Measurements from ENCODE around the gene CCDC179. TPM values are rescaled to one million over a fixed set of nuclear protein-coding genes. Genes with fewer than 3 reads are reported as not detected.

CCDC179 gene
- total and polyA plus RNA-seq, 2 of the 13 experiments (the other 11 are each of a cell fraction or from before 2014, with no cell fraction given) = not detected

GRCh38 chr11:22846726-22847125 is 13.5 kb downstream of the CCDC179 start (continued):
- no peak for TF ChIP-seq ZNF891 (CRISPR knock-in tag; IDR thresholded peaks at IDR 0.05)
- TF ChIP-seq LBX2 (CRISPR knock-in tag; IDR thresholded peaks at IDR 0.05; ENCODE audit: borderline replicate concordance) = no peak
- no peak for TF ChIP-seq REL (CRISPR knock-in tag; conservative IDR thresholded peaks at IDR 0.05)
- TF ChIP-seq JDP2 (CRISPR knock-in tag; IDR thresholded peaks at IDR 0.05; ENCODE audit: borderline replicate concordance) = no peak

GRCh38 chr11:22832315-22833015 is 27.8 kb downstream of the CCDC179 start:
- no TSS peak for BruUV-seq (replicated peaks)
- POLR2A ChIA-PET = no interaction called here
- 0 out of 2 replicates have a peak, but pooled peaks have one; percentile 25 for TF ChIP-seq PAXIP1 (CRISPR knock-in tag; conservative IDR thresholded peaks at IDR 0.05)
- peak; percentile 14 to 31; a peak in 1 of 4 replicates for TF ChIP-seq NR2F1 (CRISPR knock-in tag; IDR thresholded peaks at IDR 0.05)
- TF ChIP-seq SP5 (CRISPR knock-in tag; IDR thresholded peaks at IDR 0.05; ENCODE audit: borderline replicate concordance, low read depth) = peak; percentile 38; the same call in 1 of the 2 replicates
- TF ChIP-seq NR2F6 (IDR thresholded peaks at IDR 0.05) = peak; percentile 47; the same call in 1 of the 2 replicates
- TF ChIP-seq NR2F6 (CRISPR knock-in tag; IDR thresholded peaks at IDR 0.05) = no peak
- TF ChIP-seq MIXL1 (CRISPR knock-in tag; IDR thresholded peaks at IDR 0.05) = 0 out of 2 replicates have a peak, but pooled peaks have one; percentile 9
- peak; percentile 79; the same call in 1 of the 2 replicates for TF ChIP-seq MEF2D (CRISPR knock-in tag; IDR thresholded peaks at IDR 0.05)
- no peak for TF ChIP-seq SATB2 (CRISPR knock-in tag; IDR thresholded peaks at IDR 0.05)
- peak; percentile 25; the same call in 1 of the 2 replicates for TF ChIP-seq HNF4A (CRISPR knock-in tag; IDR thresholded peaks at IDR 0.05)
- no peak for TF ChIP-seq SIN3A (IDR thresholded peaks at IDR 0.05; ENCODE audit: borderline replicate concordance, low read depth, low read length)
- TF ChIP-seq POGZ (CRISPR knock-in tag; IDR thresholded peaks at IDR 0.05) = 0 out of 2 replicates have a peak, but pooled peaks have one; percentile 46
- TF ChIP-seq ZNF670 (CRISPR knock-in tag; IDR thresholded peaks at IDR 0.05; ENCODE audit: borderline replicate concordance) = no peak
- 0 out of 2 replicates have a peak, but pooled peaks have one; percentile 18 for TF ChIP-seq ZNF362 (CRISPR knock-in tag; IDR thresholded peaks at IDR 0.05; ENCODE audit: borderline replicate concordance)
- TF ChIP-seq FOSL2 (CRISPR knock-in tag; IDR thresholded peaks at IDR 0.05) = peak; percentile 40; the same call in 1 of the 2 replicates

More at GRCh38 chr11:22832315-22833015, 27.8 kb downstream of the CCDC179 start:
- Histone ChIP-seq H3K4me3 (replicated peaks in 1 of 3; ENCODE audit: insufficient read depth in 1 of 3, low read depth in 2 of 3, low read length in 3 of 3) (no peak overlapping the region; a peak in 1 of 6 replicates), H3K9ac (ENCODE audit: insufficient read depth, low read depth, low read length) (no peak overlapping the region), H3K36me3 (replicated peaks in 1 of 2; ENCODE audit: control insufficient read depth in 1 of 2, insufficient read depth in 2 of 2, low read length in 2 of 2) (no peaks in the 10 kb centered on the region), H3K79me2 (ENCODE audit: insufficient read depth, low read length) (peaks cover 2% of the 10 kb centered on the region), H3K4me1 (ENCODE audit: insufficient read depth, low read length) (peaks cover 44% of the 10 kb centered on the region), H3K9me3 (ENCODE audit: low read length) (no peaks in the 10 kb centered on the region), H3K27me3 (ENCODE audit: control insufficient read depth in 1 of 2, insufficient read depth in 2 of 2, low read length in 2 of 2) (no peaks in the 10 kb centered on the region; a peak in 1 of 5 replicates), H3K27ac (ENCODE audit: extremely low read length, insufficient read depth, low read length) (peak overlapping the region; percentile 20), H2AFZ (ENCODE audit: low read length) (no peak overlapping the region), H3K4me2 (ENCODE audit: low read depth, low read length) (peak overlapping the region; percentile 48; the same call in 1 of the 2 replicates), H4K20me1 (ENCODE audit: insufficient read depth, low read length) (no peaks in the 10 kb centered on the region)
- intact Hi-C loops (cut with micrococcal nuclease; ENCODE audit: unreplicated experiment) = loop anchor here (5.0 kb wide), 1 partner anchor 495 kb away; the partner anchor contains the start of gene SLC17A6
- CTCF ChIA-PET (ENCODE audit: low intra/inter-chr PET ratio, low total read pairs) = no interaction called here
- no peak for ATAC-seq
- WGBS (ENCODE audit: low lambda C conversion rate) = 15% methylated on average over 3 of the region's 3 CpGs
- no peak for FAIRE-seq
- peak; percentile 15 for DNase-seq (ENCODE audit: low spot score)
- in situ Hi-C loops (cut with HindIII; ENCODE audit: extremely low pct_ligation_motif_present, low pct_unique_long_range_greater_than_20kb) = no loop called here
